NCI-H1436 treated with DMSO at 0.1 percent for 48 hours (cell line): ENCODE measurements around the gene CDC6.
A peak's percentile ranks its signal among the peaks of the same experiment; 100 is the strongest.

Experiments
- DNase-seq: peaks from one replicate; lab custom pipeline; 2025; lab: John Stamatoyannopoulos, UW

Gene CDC6

GRCh38 chr17:40340880-40341807 is 53.5 kb downstream of the CDC6 start:
- DNase-seq = no peak

DNA sequence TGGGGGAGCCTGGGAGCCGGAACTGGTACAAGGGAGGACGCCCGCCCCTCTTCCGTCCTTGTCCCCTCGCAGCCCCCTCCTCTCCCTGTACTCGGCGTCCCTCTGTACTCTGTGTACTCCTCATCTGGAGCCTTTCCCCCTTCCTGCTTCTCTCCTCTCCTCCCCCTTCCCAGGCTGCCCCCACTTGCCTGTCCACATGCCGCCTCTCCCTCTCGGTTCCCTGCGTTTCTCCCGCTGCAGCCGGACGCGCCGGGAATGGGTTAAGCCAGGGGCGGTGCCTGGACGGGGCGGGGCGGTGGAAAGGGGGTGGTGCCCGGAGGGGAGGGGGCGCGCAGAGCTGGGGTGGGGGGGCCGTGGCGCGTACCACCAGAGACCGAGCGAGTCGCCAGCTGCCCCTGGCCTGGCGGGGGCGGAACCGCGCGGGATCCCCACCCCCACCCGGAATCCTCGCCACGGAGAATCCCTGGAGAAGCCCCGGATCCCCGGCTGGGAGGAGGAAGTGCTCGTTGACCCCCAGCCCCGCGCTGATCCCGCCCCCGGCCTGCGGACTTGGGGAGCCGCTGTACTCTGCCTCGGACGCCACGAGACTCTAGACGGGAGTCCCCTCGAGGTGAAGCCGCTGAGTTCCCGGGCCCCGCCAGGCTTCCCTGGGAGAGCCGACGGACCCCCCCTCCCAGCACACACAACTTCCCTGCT is 54.3 kb downstream of the CDC6 start:
- no peak for DNase-seq

- DNase-seq = no peak
Observed at GRCh38 chr17:40342504-40343218, 55.0 kb downstream of the CDC6 start.

- DNase-seq = peak; percentile 39
Observed at GRCh38 chr17:40343219-40344119, 55.8 kb downstream of the CDC6 start.

- no peak for DNase-seq
Observed at GRCh38 chr17:40344421-40345160, 56.9 kb downstream of the CDC6 start.

DNA sequence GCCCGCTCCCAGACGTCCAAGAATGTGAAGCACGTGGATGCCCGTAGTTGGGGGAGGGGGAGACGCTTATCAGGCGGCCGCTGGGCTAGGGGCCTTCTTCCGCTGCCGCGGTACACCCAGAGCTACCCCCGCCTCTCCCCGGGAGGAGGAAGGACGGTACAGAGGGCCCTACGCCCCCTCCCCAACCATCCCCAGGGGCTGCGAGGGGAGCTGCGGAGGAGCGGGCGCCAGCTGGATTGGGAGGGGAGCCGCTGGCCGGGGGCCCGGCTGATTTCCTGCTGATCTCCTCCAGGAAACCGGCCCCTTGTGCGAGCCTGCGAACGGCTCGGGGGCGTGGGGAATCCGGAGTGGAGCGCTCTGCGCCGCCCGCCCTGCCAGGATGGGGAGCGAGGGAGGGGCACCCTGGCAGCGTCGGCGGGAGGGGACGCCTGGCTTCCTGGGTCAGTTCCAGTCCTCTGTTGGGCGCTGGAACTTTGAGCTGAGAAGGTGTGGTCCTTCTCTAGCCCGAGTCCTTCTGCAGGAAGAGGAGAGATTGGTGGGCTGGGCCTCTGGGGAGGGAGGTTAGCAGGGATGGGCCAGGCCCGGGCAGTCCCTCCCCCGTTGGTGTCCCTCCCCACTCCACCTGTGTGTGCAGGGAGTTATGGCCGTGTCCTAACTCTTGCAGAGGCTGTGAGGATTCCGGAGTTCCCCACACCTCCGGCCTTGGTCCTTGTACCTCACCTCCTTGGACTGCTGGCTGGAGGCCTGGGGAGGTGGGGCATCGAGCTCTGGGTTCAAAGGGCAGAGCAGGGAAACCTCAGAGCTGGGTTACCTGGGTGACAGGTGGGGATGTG is 57.7 kb downstream of the CDC6 start:
- no peak for DNase-seq

- no peak for DNase-seq
Observed at GRCh38 chr17:40345994-40346764, 58.5 kb downstream of the CDC6 start.

DNA sequence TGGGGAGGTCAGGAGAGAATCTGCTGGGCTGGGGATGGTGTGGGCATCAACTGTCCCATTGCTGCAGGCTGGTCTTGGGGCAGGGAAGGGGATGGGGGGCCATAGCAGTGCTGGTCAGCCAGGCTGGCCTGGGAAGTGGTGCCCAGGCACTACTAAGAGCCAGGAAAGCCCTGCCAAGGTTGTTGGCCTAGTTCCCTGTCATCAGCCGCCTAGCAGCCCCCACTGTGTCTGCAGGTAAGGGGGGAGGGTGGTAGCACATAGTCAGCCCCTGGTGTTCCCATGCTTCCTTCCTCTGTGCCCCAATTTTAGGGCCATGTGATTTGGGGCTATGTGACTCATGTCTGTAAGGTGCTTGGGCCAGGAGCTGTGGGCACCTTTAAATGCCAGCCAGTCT is 59.1 kb downstream of the CDC6 start:
- DNase-seq = no peak

GRCh38 chr17:40347319-40348135 is 59.8 kb downstream of the CDC6 start:
- DNase-seq = no peak

GRCh38 chr17:40348136-40348504 is 60.4 kb downstream of the CDC6 start:
- no peak for DNase-seq

DNA sequence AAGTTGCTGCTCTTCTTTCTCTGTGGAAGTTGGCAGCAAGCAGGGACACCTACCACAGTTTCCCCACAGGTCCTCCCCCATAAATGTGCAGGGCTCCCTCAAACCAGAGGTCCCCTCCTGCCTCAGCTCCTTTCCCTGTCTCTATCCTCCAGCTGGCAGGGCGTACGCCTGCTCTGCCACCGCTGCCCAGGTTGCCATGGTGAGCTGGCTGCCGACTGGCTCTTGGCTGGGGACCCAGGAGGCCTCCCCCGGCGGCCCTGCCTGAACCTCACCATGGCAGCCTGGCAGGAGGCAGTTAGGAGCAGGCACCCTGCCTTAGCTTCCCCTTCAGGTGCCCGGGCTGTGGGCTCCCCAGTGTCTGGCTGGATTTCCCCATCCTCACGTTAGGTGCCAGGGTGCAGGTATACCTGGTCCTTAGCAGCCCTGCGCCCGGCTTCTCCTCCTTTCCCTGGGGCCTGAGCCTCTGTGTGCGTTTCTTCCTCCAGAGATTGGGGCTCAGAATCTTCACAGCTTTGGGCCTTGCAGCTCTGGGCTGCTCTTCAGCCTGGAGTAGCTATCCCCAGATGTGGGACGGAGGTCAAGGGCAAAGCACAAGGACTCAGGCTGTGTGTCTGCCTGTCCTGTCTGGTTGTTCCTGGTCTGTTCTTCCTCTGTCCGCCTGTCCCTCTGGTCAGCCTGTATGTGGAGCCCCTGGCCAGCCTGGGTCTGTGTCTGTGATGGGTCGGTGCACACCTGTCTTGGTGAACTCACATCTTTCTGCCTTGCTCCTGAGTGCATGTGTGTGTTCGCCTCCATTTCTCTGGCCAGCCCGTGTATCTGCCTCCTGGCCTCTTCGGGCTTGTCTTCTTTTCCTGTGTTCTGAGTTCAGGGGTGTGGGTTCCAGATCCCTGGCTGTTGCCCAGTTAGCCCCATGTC is 61.1 kb downstream of the CDC6 start:
- no peak for DNase-seq

GRCh38 chr17:40349477-40349894 is 61.8 kb downstream of the CDC6 start:
- DNase-seq = no peak

GRCh38 chr17:40349895-40350688 is 62.4 kb downstream of the CDC6 start:
- peak; percentile 33 for DNase-seq

DNA sequence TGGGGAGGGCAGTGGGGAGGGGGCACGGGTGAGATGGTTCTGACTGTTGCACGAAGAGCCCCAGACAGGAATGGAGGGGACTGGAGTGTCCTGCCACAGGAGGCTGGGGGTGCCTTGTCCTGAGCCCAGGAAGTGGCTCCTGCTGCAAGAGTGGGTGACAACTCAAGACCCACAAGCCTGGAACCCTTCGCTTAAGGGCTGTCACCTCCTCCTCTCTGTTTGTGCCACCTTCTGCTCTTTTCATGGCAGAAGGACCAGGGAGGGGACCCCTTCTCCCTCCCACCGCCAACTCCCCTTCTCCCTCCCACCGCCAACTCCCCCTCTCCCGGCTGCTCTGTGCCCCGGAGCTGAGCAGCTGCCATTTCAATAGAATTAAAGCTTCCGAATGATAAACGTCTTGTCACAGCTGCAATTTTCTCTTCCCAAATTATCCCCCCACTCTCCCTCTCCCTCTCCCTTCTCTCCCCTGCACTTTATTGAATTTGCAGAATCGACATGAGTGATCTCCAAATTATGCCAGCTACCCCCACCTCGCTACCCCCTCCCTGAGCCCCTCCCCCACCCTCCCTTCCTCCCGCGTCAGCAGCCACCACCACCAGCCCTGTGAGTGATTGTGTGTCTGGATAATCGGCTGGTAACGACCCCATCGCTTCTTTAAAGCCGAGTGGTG is 63.1 kb downstream of the CDC6 start:
- peak; percentile 82 for DNase-seq

DNA sequence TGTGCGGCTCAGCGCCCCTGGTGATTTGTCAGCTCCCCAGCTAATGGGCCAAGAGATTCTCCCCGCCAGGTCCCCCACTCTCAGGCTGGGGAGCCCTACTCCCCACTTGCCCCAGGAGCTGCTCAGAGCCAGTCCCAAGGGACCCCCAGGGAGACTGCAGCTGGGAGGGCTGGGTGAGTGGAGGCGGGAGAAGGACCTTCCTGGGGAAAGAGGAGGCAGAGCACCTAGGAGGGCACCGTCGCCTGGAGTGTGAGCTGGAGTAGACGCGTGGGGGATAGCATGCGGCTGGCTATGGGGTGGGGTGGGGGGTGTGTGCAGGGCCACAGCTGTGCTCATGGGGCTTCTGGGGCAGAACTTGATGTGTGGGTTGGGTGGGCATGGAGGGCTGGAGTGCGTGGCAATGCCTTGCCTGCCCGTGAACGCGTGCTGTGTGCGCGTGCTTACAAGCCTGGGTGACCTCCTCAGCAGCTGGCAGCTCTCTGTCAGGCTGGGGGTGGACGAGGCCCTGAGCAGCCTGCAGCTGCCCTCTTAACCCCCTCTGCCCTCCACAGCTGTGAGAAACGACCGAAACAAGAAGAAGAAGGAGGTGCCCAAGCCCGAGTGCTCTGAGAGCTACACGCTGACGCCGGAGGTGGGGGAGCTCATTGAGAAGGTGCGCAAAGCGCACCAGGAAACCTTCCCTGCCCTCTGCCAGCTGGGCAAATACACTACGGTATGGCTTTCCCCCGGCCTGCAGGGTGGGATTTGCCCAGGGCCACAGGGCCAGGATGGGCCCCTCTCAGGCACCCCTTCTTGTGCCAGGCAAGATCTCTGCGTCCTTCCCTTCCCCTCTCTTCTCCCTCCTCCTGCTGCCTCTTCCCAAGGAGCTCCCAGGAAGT is 63.9 kb downstream of the CDC6 start:
- DNase-seq = peak; percentile 63
